HCEC 1CT (cell line): ENCODE results near the gene SLC4A7.
A peak's percentile ranks its signal among the peaks of the same experiment; 100 is the strongest.
"Not testable (repeated sequence)": the region's sequence is repeated elsewhere in the genome, so short reads cannot be mapped to it uniquely, and the experiment has no call there.

ENCODE experiments used
- DNase-seq: peaks from one replicate; pipeline ENCODE4 v3.0.0-alpha.2; 2017

SLC4A7 gene

DNA sequence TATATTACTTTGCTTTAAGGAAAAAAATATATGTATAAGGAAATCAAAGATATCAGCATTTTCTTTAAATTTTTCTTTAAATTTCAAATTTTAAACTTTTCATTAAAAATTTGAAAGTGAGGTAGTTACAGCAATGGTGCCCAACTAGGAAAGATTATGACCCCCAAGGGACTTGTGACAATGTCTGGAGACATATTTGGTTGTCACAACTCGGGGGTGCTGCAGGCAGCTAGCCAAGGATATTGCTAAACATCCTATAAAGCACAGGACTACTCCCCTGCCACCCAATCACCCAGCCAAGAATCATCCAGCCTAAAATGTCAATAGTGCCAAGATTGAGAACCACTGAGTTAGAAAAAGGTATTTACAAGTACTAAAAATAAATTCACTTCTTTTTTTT lies 57.3 kb downstream of the SLC4A7 start:
- DNase-seq = no peak

DNA sequence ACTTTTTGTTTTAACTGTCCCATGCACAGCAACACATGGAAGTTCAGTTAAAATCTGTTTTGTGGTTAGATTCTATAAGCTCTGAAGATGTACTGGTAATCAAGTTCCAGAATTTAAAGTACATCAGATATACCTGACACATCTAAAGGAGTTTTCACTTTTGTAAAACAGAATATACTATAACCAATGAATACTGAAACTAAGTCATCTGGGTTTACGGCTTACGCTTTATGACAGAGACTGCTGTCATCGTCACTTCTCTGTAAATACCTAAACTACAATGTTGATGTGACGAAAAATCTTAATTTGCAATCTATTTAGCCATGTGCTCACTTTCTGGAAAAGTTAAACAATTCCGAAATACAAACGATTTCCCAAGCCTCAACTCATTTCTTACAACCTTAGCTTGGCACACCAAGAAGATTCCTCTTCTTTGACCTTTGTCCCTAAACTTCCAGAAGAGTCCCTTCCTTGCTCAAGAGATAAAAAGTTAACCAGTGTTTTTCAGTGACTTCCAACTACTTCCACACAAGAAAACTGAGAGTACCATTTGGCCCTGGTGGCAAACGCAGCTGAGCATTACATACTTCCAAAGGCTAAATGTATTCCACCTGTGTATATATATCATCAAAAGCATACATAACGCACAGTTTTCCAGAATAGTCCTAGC lies 58.2 kb downstream of the SLC4A7 start:
- no peak for DNase-seq

DNA sequence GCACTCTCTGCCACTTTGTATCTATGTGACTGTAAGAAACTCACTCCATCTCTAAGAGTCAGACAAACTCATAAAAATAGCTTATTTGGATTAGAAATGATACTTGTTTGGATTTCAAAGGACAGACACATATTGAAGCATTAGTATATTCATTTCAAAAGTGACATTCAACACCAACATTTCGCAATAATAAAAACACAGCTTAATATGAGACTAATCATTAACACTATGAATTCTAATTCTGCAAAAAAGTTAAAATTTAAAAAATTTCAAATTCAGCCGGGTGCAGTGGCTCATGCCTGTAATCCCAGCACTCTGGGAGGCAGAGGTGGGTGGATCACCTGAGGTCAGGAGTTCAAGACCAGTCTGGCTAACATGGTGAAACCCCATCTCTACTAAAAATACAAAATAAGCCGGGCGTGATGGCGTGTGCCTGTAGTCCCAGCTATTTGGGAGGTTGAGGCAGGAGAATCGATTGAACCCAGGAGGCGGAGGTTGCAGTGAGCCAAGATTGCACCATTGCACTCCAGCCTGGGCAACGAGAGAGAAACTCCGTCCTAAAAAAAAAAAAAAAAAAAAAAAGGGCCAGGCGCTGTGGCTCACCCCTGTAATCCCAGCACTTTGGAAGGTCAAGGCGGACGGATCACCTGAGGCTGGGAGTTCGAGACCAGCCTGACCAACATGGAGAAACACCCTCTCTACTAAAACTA lies 59.2 kb downstream of the SLC4A7 start:
- DNase-seq = not testable (repeated sequence)

DNA sequence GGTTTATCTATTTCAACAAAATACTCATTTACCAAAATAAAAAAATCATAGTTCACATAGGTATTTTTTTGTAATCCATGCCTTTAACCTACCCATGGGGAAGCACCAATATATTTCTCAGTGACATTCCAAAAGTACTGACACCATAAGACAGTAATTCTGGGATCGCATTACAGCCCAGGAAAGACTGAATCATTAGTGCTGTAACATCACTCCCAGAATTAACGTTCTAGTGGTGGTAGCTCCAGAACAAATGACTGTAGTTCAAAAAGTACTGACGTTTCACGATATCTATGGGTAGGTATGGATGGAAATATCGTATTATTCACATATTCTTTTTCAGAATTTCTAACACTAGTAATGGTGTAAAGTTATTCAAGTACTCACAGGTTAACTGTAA lies 60.7 kb downstream of the SLC4A7 start:
- DNase-seq = peak; percentile 80

DNA sequence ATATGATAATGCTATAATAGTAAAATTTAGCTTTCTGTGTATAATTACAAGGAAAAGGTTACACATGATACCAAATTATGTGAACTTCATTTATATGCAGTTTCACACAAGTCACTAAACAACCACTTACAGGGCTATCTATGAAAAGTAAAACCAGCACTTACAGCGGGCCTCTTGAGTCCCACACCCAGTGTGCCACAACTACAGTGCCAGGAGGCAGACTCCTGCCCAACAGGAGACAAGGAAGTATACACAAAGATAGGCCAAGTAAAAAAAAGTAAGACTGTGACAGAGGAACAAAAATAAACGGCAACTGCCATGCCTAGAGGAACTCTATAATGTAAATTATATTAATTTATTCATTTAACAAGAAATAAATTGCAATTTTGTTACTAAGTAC lies 61.6 kb downstream of the SLC4A7 start:
- no peak for DNase-seq

DNA sequence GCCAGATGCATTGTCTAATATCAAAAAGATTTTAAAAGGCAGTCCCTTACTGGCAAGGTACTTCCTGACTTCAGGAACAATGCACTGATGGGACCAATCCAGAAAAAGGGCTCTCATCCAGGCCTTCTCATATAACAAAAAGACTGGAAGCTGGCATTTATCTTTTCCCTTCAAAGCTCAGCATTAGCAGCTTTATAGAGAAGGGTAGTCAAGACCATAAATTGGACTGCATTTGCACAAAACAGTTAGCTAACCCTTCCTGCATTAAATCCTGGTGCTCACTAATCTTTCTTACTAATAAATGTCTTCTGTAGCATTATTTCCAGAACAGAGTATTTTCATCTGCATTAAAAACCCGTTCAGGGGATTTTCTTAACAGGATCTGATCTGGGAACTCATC lies 69.0 kb downstream of the SLC4A7 start:
- DNase-seq = no peak

DNA sequence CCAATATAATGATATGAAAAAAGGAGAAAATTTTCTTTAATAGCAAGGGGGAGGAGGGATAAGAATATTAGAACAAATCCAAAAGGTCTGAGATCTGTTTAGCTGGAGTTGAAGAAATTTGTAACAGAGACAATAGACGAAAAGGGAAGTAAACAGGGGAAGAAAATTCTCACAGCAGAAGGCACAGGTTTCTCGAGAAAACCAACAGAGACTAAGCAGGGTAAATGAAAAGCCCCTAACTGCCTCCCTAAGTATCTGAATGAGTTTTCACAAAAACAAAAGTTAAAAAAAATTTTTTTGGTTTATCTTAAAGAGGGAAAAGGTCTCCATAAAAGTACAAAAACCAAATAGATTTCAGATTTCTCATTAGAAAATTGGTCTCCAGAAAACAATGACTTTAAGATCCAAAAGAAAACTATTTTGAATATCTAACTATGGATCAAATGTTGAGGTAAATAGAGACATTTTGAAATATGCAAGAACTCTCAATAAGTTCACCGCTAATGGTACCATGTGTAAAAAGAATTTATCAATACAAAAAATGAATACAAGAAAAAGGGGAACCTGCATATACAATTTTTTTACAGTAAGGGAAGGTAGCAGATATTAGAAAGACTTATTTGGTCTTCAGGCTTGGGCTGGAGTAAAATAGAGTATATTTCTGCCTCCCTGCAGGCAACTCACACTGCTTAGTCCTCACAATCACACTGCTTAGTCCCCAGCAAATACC lies 91.1 kb downstream of the SLC4A7 start:
- no peak for DNase-seq

DNA sequence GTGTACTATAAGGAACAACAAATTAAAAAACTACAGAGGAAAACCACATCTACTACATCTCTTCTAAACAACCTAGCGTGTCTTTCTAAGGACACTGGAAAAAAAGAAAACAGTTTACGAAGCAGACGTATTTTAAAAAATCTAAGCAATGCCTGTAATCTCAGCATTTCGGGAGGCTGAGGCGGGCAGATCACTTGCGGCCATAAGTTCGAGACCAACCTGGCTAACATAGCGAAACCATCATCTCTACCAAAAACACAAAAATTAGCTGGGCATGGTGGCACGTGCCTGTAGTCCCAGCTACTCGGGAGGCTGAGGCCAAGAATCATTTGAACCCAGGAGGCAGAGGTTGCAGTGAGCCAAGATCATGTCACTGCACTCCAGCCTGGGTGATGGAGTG lies 91.8 kb downstream of the SLC4A7 start:
- DNase-seq = not testable (repeated sequence)

DNA sequence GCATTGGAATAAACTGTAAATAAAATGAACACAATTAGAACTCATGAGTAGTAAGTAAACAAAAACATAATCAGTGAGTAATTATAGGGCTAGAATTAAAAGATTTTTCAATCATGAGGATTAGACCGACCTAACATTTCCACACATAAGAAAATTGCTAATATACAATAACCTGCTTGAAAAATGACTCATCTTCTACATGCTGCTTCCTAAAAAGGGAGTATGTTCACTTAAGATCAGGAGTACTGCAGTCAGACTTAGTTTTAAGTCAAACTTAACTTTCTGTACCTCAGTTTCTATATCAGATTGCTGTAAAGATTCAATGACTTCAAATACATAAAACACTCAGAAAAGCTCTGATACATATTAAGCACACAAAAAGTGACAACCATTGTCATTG lies 92.4 kb downstream of the SLC4A7 start:
- DNase-seq = peak; percentile 30

DNA sequence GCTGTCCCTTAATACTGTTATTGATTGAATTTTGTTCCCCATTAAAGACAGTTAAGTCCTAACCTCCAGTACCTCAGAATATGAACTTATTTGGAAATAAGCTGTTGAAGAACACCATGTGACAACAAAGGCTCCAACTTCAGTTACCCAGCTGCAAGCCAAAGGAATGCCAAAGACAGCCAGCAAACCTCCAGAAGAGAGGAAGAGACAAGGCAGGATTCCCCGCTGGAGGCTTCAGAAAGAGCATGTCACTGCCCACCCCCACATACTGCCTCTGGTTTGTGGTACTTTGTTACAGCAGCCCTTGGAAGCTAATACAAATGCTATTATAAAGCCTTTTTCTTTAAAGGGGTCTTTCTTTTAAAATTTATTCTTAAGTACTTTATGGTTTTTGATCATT lies 96.6 kb downstream of the SLC4A7 start:
- no peak for DNase-seq

DNA sequence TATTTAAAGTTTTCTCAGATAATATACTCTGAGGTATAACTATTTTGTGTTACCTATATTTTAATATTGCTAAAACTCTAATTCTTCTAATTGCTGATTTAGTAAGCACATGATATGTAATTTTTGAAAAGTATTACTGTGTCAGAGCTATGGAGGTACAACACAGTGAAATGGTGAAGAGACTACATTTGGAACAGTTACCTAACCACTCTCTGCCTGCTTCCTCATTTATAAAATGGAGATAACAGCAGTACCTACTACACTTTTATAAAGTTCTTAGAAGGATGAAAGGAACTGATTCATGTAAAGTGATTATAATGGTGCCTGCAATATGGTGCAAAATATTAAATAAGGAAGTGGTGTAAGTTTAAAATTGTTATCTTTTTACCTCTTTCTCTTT lies 98.7 kb downstream of the SLC4A7 start:
- no peak for DNase-seq

DNA sequence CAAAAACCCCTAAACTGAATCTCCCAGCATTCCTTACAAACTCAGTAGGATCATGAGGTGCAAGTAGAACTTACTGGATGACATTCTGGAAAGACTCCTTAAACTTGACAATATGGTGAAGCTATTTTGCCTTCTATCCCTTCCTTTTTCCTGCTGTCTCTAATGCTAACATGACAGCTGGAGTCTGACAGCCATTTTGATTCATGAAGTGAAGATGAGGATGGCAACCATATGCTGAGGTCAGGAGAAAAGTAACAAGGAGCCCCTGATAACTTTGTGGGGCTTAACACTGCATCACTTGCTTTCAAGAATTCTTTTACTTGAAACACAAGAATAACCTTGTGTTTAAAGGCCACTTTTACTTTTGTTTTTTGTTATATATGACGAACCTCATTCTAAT lies 100.0 kb downstream of the SLC4A7 start:
- no peak for DNase-seq

DNA sequence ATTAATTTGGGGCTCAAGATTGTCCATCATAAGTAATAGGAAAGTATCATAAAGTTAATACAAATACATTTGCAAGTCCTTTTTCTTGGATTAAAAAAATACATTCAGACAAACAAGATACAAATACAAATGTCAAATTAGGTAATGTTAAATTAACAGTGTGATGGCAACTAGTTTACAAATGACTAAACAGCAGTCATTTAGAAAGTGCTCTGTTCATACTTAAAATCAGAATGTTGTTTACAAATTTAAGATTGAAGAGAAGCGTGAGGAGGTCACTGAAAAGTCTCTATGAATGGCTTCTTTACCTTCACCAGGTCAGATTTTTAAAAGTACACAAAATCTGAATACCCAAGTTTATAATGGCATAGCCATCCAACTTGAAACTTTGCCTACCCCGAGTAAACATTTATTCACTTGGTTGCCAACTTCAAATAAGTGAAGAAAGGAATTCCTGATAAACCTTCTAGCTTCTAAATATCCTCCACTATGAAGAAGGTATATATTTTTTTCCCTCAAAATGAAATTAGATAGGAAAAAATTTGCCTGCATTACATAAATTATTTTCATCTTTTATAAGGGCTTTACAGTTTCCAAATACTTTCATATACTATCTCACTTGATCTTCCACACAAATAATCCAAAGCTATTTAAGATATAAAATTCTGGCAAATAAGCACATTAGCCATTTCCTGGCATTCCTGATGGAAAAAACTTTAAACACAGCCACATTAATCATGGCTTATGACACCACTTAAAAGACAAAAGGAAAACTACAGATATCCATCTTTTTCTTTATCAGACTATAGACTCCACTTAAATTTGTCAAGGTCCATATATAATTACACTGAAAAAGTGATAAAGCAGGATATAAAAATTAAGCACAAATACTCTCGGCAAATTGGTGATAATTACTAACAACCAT lies 103.5 kb downstream of the SLC4A7 start:
- DNase-seq = no peak

DNA sequence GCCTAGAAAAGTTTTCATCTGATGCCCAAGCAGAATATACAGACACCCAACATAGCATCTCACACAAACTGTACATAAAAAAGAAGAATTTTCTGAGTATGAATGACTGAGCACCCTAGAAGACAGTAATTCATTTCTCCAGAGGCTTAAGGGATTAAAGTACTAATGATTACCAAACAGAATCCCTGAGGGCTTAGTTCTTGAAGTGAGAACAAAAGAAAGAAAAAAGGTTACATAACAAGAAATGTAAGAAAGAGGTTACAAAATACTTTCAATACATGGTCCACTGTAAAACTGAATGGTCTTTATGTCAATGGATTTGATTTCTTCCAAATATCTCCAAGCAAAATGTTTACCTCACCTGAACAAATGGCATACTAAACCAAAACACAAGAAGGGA lies 105.9 kb downstream of the SLC4A7 start:
- DNase-seq = no peak

DNA sequence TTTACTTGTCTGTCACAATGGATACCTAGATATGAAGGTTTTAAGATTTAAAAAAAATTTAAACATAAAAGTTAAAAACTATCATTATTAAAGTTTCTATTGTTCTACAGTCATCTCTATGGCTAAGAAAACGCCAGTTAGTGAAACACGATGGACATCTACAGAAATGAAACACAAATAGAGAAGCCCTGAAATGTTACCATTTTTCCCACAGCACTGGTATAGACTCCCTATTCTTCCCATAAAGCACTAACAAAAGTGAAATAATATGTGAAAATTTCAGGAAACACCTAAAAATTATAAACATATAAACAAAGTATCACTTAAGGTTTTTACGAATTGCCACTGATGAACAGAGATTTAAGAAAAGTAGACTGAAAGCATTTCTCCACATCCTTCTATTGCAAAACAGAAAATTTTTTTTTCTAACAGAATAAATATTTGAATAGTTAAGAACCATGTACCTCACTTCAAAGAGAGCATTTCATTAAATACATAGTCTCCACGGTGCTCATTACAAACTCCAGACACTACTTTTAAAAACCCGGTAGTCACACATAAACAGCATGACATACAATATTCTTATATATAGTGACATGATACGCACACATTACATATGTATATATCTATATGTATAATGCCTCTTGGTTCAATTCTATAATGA lies 107.9 kb downstream of the SLC4A7 start:
- no peak for DNase-seq

DNA sequence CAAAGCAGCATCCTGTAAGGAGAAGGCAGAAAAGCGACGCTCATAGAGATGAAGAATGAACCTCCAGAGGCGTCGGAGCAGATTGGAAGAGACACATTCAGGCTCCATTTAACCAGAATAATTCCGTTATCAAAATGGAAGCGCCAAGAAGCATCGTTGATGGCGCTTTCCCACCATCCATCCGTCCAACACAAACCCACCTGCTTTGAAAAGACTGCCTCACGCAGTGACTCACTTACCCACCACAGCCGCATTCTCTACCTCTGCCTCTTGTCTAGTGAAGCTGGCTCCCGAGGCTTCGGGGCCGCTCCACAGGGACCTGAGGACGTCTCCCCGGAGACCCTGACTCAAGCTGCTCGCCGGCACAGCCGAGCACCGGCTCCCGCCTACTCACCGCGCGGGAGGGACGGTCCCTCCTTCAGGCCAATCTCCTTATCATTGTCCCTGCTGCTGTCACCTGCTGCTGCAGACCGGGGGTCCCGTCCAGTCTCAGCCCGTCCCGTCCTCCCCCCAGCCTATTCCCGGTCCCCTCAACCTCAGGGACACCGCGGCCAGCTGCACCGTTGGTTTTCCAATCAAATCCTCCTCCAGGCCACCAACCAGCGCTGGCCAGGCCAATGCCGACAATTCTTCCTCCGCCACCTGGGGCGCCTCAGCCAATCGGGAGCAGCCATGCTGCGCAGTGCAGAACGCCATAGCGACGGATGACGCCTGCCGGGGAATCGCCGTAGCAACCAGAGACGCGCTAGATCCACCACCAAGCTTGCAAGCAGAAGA lies 115.2 kb downstream of the SLC4A7 start, which contains the start of gene NEK10:
TSS of gene NEK10 (minus strand) at position 553 of the 777 bp plus-strand sequence. CDS start 16,501 bp downstream, outside the sequence.
- peak; percentile 54 for DNase-seq

DNA sequence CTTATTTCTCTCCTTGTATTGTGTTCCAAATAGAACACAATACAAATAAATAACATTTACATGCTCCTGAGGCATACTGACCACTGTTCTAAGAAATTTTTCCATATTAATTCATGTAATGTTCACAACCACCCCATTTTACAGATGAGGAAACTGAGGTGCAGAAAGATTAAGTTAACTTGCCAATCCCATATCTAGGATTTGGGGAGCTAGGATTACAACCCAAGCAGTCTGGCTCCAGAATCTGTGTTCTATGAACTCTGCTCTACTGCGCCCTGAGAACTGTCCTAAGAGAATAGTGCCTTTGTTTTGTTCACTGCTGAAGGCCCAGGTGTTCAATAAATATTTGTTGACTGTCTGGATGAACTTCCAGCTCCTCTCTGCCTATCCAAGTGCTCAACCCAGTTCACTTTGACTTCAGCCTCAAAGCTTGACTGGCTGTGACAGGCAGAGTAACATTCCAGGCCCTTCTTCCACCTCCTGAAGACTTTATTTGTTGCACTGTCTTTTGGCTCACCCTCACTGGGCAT lies 118.1 kb downstream of the SLC4A7 start:
- DNase-seq = no peak

DNA sequence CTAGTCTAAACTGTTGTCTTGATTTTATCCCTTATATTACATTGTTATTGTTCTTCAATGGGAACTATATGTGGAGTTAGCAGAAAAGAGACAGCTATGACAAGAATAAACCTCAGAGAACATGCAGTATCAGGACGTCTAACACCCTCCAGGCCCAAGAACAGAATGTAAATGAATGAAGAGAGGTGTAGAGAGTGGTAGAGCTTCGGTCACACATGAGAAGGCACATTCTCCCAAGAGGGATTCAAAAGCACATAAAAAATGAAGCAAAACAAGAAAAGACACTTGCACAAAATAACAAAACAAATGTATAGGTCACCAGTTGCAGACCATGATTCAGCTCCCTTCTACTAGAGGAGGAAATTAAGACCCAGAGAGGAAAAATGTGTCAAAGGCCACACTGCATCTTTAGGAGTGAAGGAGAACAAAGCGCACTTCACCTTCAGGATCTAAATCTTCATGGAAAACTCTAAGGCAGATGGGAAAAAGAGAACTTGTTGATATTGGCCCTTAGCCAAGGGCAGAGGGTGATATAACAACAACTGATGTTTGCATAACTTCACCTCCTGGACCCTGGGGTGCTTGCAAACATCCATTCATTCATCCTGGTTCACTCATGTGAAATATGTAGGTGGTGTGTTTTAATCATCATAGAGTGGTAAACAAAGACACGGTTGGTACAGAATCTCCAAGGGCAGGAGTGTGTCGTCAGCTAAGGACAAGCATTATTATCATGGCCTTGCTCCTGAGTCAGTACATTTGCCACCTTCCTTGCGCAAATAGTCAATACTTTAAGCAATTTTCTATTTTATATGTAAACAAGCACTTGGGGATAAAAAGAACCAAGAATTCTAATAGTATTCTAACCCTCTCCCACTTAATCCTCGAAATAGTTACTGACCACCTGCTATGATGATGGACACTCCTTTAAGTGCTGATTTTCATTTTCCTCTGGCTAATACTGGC lies 123.8 kb downstream of the SLC4A7 start:
- peak; percentile 26 for DNase-seq

DNA sequence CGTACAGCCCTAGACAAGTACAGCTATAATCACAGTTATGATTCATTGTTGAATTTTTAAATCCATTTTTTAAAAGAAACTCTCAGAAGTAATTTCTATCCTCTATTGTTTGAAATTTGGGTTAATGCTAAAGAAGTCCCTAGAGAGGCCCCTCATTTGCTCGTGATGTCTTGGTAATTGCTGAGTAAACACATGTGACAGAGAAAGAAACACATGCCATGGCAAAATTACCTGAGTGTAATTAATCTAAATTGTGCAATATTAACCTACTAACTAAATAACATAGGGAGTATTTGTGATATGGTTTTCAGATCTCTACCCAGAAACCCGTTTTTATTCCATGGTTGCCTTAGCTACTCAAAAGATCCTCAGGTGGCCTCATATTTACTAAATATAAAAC lies 125.8 kb downstream of the SLC4A7 start:
- no peak for DNase-seq
